Gastrocnemius medialis (tissue), 4 donors: ENCODE measurements around the gene PPP1R9B. TPM values are rescaled to one million over a fixed set of nuclear protein-coding genes. Genes with fewer than 3 reads are reported as not detected.

ENCODE experiments used
- ATAC-seq, 2 donors: fragments of 150-250 bp; one replicate each; pipeline ENCODE4 v1.9.1; 2016
- DNase-seq, 2 donors: peaks; one replicate each; pipeline ENCODE4 v3.0.0-alpha.2; 2019
- H3K27ac ChIP-seq, 4 donors: fragments of 200-600 bp; sonication (generic); 1 replicate in 1 of 4; 2 replicates in 3 of 4; pipeline ENCODE4 v1.5.1; 2016 to 2018; ENCODE audit warnings: mild to moderate bottlenecking in 2 of 4, moderate library complexity in 1 of 4
- H3K27me3 ChIP-seq, 3 donors: fragments of 200-600 bp; sonication (generic) in 2 of 3; 1 replicate in 1 of 3; 2 replicates in 2 of 3; pipeline versions ENCODE4 v1.5.1 to v1.6.0; 2016 to 2019; ENCODE audit warnings: mild to moderate bottlenecking in 1 of 3, moderate library complexity in 1 of 3
- H3K36me3 ChIP-seq, 2 donors: fragments of 200-600 bp; sonication (generic) in 1 of 2; one replicate each; pipeline ENCODE4 v1.5.1; 2017 to 2018
- H3K4me1 ChIP-seq, 2 donors: fragments of 200-600 bp; sonication (generic) in 1 of 2; one replicate each; pipeline ENCODE4 v1.5.1; 2016 to 2017; ENCODE audit warnings: mild to moderate bottlenecking in 2 of 2
- H3K4me3 ChIP-seq, 4 donors: fragments of 200-600 bp; sonication (generic) in 3 of 4; 1 replicate in 1 of 4; 2 replicates in 3 of 4; pipeline ENCODE4 v1.5.1; 2016 to 2019; ENCODE audit warnings: mild to moderate bottlenecking in 2 of 4
- H3K9me3 ChIP-seq, 3 donors: fragments of 200-600 bp; sonication (generic) in 2 of 3; 1 replicate in 1 of 3; 2 replicates in 2 of 3; pipeline ENCODE4 v1.5.1; 2016 to 2019
- POLR2A ChIP-seq, 2 donors: fragments of 450-650 bp; IDR thresholded peaks; one replicate each; pipeline ENCODE4 v1.6.1; 2017; ENCODE audit warnings: antibody characterized with exemption in 2 of 2, mild to moderate bottlenecking in 2 of 2, moderate library complexity in 2 of 2
- in situ Hi-C, 4 donors: fragments of 200-750 bp; cut with MboI; loops; one replicate each; pipeline versions ENCODE4 v1.15.0 to v1.8.0; 2017; ENCODE audit warnings: low sequenced_read_pairs in 4 of 4
- intact Hi-C: fragments of 100-400 bp; cut with DNase I; formaldehyde crosslinking; loops from one replicate; pipeline ENCODE4 v1.15.1; 2023; ENCODE audit warnings: low total_unique reads
- total RNA-seq, 4 donors: library from RNA; depleted of rRNA; stranded (reverse); fragments of >200 nt; gene quantifications; one replicate each; pipeline versions ENCODE4 v1.1.0 to v1.2.3, GENCODE V29; 2016
- TF ChIP-seq, protein P1 (sequence below), 5 experiments: fragments of 450-650 bp in 3 of 5; fragments of 200-600 bp in 2 of 5; sonication (generic) in 2 of 5; IDR thresholded peaks in 4 of 5; conservative IDR thresholded peaks in 1 of 5; 1 replicate in 4 of 5; 2 replicates in 1 of 5; pipeline ENCODE4 v1.5.1; 2016 to 2019; ENCODE audit warnings: antibody characterized with exemption in 5 of 5, mild to moderate bottlenecking in 3 of 5, moderate library complexity in 3 of 5

The PPP1R9B gene
- total RNA-seq, 4 donors from 2014 or later = 4.7 to 18.8 (median 11.0) TPM

DNA sequence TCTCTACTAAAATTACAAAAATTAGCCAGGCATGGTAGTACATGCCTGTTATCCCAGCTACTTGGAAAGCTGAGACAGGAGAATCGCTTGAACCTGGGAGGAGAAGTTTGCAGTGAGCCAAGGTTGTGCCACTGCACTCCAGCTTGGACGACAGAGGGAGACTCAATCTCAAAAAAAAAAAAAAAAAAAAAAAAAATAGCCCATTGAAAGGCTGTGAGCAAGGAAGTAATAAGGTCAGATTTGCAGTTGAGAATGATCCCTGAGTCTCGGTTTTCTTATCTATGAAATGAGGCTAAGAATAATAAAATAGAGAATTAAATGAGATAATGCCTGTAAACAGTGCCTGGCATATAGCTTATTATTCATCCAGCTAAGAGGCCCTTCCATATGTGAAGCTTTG lies 56.7 kb downstream of the PPP1R9B start:
- Histone ChIP-seq H3K27me3 (no peaks in the 10 kb centered on the region), H3K9me3 (no peaks in the 10 kb centered on the region), H3K4me3 (no peak overlapping the region), H3K36me3 (peaks cover 0 to 11% of the 10 kb centered on the region in 2 donors), H3K4me1 (peaks cover 31 to 35% of the 10 kb centered on the region in 2 donors), H3K27ac (peak overlapping the region; percentile 96 to 99 (median 98))
- no peak for DNase-seq
- in situ Hi-C loops (loop anchor here in 2 of 4 donors (5.0 kb wide), 2 partner anchors 67 to 78 kb away; no protein-coding TSS in a partner anchor), intact Hi-C loops (loop anchor here (1.0 to 10.0 kb wide), 6 partner anchors 39 to 331 kb away; partner anchors contain the start of gene ACSF2)
- no peak for ATAC-seq
- no peak for TF ChIP-seq POLR2A (IDR thresholded peaks at IDR 0.05)
- TF ChIP-seq, protein P1, sequence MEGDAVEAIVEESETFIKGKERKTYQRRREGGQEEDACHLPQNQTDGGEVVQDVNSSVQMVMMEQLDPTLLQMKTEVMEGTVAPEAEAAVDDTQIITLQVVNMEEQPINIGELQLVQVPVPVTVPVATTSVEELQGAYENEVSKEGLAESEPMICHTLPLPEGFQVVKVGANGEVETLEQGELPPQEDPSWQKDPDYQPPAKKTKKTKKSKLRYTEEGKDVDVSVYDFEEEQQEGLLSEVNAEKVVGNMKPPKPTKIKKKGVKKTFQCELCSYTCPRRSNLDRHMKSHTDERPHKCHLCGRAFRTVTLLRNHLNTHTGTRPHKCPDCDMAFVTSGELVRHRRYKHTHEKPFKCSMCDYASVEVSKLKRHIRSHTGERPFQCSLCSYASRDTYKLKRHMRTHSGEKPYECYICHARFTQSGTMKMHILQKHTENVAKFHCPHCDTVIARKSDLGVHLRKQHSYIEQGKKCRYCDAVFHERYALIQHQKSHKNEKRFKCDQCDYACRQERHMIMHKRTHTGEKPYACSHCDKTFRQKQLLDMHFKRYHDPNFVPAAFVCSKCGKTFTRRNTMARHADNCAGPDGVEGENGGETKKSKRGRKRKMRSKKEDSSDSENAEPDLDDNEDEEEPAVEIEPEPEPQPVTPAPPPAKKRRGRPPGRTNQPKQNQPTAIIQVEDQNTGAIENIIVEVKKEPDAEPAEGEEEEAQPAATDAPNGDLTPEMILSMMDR (IDR thresholded peaks at IDR 0.05 in 4 of 5, conservative IDR thresholded peaks at IDR 0.05 in 1 of 5) = no peak

DNA sequence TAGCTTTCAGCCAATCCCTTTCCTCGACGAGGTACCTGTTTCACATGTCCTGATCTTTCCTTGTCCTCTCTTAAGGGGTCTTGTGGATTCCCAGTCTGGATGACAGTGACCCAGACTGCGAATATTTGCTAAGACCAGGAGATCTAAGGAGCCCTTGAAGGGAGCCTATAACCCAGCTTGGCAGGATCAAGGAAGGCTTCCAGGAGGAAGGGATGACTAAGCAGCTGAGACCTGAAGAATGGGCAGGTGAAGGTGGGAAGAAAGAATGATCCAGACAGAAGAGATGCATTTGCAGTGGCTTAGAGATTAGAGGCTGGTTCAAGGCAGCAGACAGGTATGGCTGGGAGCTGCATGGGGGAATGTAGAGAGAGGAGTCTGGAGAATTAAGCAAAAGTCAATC lies 57.2 kb downstream of the PPP1R9B start:
- no peak overlapping the region for H3K27ac ChIP-seq
- no peaks in the 10 kb centered on the region for H3K9me3 ChIP-seq
- H3K4me1 ChIP-seq = peaks cover 26 to 30% of the 10 kb centered on the region in 2 donors
- intact Hi-C loops = loop anchor here (10.0 kb wide), 2 partner anchors 202 to 332 kb away; partner anchors contain the start of gene ACSF2
- DNase-seq (no peak), ATAC-seq (no peak)
- in situ Hi-C loops = loop anchor here in 2 of 4 donors (5.0 kb wide), 2 partner anchors 66 to 79 kb away; no protein-coding TSS in a partner anchor
- TF ChIP-seq, protein P1 (IDR thresholded peaks at IDR 0.05 in 4 of 5, conservative IDR thresholded peaks at IDR 0.05 in 1 of 5) = no peak
- no peak for TF ChIP-seq POLR2A (IDR thresholded peaks at IDR 0.05)
- no peak overlapping the region for H3K4me3 ChIP-seq
- peaks cover 0 to 11% of the 10 kb centered on the region in 2 donors for H3K36me3 ChIP-seq
- H3K27me3 ChIP-seq = no peaks in the 10 kb centered on the region

- DNase-seq = no peak
- Histone ChIP-seq H3K4me1 (peaks cover 12 to 16% of the 10 kb centered on the region in 2 donors), H3K27me3 (no peaks in the 10 kb centered on the region), H3K9me3 (no peaks in the 10 kb centered on the region), H3K27ac (no peak overlapping the region), H3K36me3 (peaks cover 0 to 11% of the 10 kb centered on the region in 2 donors), H3K4me3 (no peak overlapping the region)
- no peak for TF ChIP-seq POLR2A (IDR thresholded peaks at IDR 0.05)
- TF ChIP-seq, protein P1 (IDR thresholded peaks at IDR 0.05 in 4 of 5, conservative IDR thresholded peaks at IDR 0.05 in 1 of 5) = no peak
- intact Hi-C loops (loop anchor here (10.0 kb wide), 2 partner anchors 203 to 333 kb away; partner anchors contain the start of gene ACSF2), in situ Hi-C loops (loop anchor here in 2 of 4 donors (5.0 kb wide), 2 partner anchors 65 to 80 kb away; no protein-coding TSS in a partner anchor)
- ATAC-seq = no peak
These were observed 58.6 kb downstream of the PPP1R9B start for GRCh38 chr17:50091918-50092285.

DNA sequence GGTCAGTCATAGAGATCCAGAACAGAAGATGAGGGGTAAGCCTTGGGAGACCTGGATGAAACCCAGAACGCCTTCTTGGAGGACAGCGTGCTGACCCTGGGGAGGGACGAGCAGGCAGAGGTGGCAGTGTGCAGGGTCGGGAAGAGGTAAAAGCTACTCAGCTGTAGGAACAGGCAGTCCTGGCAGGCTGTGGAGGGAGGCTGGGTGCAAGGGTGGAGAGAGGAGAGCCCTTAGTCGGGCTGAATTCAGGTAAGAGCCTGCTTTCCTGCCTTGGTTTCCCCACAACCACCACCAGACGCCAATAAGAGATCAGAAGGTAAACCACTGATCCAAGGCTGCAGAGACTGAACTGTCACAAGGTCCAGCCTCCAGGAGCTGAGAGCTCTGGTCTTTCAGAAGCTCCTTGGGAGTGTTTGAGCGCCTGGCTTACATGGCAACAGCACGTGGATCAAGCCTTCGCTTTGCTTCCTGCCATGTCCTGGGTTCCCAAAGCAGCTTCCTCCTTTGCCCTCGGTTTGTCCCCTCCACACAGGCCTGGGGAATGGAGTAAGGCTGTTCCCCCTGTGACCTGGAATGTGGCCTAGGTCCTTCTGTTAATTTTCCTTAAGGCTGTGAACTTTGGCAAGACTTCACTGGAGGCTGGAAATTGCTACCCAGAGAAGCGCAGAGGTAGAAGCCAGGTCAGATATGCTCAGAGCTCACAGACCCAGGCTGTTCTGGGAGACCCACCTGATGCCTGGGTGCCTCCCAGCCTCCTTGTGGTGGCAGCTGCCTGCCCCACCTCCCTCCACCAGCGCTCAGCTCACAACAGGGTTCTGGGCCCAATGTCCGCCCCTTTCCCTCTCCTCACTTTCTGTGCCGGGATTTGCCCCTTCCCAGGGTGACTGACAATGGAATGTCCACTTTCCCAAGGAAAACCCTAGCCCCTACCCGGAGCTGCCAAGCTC lies 59.2 kb downstream of the PPP1R9B start:
- ATAC-seq (no peak), DNase-seq (no peak)
- Histone ChIP-seq H3K27me3 (no peaks in the 10 kb centered on the region), H3K36me3 (peaks cover 0 to 11% of the 10 kb centered on the region in 2 donors), H3K27ac (no peak overlapping the region), H3K4me1 (peaks cover 6 to 10% of the 10 kb centered on the region in 2 donors), H3K4me3 (no peak overlapping the region), H3K9me3 (no peaks in the 10 kb centered on the region)
- intact Hi-C loops (loop anchor here (10.0 kb wide), 2 partner anchors 204 to 334 kb away; partner anchors contain the start of gene ACSF2), in situ Hi-C loops (loop anchor here in 2 of 4 donors (5.0 kb wide), 2 partner anchors 64 to 81 kb away; no protein-coding TSS in a partner anchor)
- TF ChIP-seq, protein P1 (IDR thresholded peaks at IDR 0.05 in 4 of 5, conservative IDR thresholded peaks at IDR 0.05 in 1 of 5) = no peak
- no peak for TF ChIP-seq POLR2A (IDR thresholded peaks at IDR 0.05)
